Measurements from ENCODE around the gene TENM4.

Gene TENM4

GRCh38 chr11:79482800-79483199 is 42.0 kb upstream of the TENM4 start:
- in situ Hi-C loops (cut with MboI; ENCODE audit: low pct_unique_long_range_greater_than_20kb, low sequenced_read_pairs, unreplicated experiment), result no loop called here
- TF ChIP-seq, protein P1, sequence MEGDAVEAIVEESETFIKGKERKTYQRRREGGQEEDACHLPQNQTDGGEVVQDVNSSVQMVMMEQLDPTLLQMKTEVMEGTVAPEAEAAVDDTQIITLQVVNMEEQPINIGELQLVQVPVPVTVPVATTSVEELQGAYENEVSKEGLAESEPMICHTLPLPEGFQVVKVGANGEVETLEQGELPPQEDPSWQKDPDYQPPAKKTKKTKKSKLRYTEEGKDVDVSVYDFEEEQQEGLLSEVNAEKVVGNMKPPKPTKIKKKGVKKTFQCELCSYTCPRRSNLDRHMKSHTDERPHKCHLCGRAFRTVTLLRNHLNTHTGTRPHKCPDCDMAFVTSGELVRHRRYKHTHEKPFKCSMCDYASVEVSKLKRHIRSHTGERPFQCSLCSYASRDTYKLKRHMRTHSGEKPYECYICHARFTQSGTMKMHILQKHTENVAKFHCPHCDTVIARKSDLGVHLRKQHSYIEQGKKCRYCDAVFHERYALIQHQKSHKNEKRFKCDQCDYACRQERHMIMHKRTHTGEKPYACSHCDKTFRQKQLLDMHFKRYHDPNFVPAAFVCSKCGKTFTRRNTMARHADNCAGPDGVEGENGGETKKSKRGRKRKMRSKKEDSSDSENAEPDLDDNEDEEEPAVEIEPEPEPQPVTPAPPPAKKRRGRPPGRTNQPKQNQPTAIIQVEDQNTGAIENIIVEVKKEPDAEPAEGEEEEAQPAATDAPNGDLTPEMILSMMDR (IDR thresholded peaks at IDR 0.05; ENCODE audit: extremely low read depth, insufficient read depth, missing control alignments), result no peak
- peak; percentile 71 for DNase-seq (ENCODE audit: low spot score)

- TF ChIP-seq, protein P1 (IDR thresholded peaks at IDR 0.05; ENCODE audit: extremely low read depth, insufficient read depth, missing control alignments), result no peak
- DNase-seq (ENCODE audit: low spot score), result no peak
- in situ Hi-C loops (cut with MboI; ENCODE audit: low pct_unique_long_range_greater_than_20kb, low sequenced_read_pairs, unreplicated experiment), result no loop called here
Measured at GRCh38 chr11:79481795-79482194, 41.0 kb upstream of the TENM4 start.

DNA sequence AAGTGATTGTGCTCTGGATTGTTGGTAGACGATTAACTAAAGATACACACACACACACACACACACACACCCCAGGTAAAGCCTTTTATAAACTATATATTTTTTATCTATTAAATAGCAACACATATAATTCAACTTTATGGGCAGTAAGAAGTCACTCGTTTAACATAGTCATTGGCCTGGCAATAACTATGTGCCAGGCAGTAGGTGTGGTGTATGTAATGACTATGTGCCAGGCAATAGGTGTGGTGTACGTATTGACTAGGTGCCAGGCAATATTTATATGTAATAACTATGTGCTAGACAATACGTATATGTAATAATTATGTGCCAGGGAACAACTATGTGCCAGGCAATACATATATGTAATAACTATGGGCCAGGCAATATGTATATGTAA is 40.0 kb upstream of the TENM4 start:
- in situ Hi-C loops (cut with MboI; ENCODE audit: low pct_unique_long_range_greater_than_20kb, low sequenced_read_pairs, unreplicated experiment), result no loop called here
- TF ChIP-seq, protein P1 (IDR thresholded peaks at IDR 0.05; ENCODE audit: extremely low read depth, insufficient read depth, missing control alignments), result no peak
- no peak for DNase-seq (ENCODE audit: low spot score)

- DNase-seq (ENCODE audit: low spot score), result no peak
- TF ChIP-seq, protein P1 (IDR thresholded peaks at IDR 0.05; ENCODE audit: extremely low read depth, insufficient read depth, missing control alignments), result no peak
- in situ Hi-C loops (cut with MboI; ENCODE audit: low pct_unique_long_range_greater_than_20kb, low sequenced_read_pairs, unreplicated experiment), result no loop called here
Measured at GRCh38 chr11:79472819-79473529, 32.1 kb upstream of the TENM4 start.

DNA sequence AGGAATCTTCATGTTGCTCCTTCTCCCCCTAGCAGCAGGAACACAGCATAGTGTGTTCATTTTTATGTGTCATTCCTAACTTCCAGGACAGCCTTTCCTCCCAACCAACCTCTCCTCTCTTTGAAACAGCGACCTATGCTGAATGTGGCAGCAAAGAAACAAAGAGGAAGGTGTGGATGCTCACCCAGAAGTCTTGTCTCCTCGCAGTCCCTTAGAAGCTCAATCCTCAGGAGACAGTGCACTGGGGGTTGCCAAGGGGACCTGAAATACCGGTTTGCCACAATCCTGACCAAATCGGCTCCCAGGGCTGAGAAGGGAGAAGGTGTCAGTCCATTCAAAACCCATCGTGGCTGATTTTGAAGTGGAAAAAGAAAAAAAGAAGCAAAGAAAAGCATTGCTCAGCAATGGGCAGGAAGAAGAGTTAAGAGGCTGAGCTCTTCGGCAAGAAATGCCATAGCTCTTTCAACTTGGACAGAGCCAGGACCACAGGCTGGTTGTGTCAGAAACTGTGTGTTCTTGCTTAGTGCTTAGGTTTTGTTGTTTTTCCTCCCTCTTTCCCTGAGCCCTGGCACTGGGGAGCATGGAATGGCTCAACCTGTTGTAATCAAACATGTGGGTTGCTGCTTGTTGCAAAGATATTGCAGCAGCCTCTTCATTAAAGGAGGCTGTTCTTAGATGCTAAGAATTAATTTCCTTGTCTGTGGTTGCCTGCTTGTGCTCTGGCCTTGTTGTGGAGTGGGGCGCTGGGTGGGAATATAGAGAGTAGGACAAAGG is 30.4 kb upstream of the TENM4 start:
- in situ Hi-C loops (cut with MboI; ENCODE audit: low pct_unique_long_range_greater_than_20kb, low sequenced_read_pairs, unreplicated experiment), result no loop called here
- TF ChIP-seq, protein P1 (IDR thresholded peaks at IDR 0.05; ENCODE audit: extremely low read depth, insufficient read depth, missing control alignments), result no peak
- no peak for DNase-seq (ENCODE audit: low spot score)

DNA sequence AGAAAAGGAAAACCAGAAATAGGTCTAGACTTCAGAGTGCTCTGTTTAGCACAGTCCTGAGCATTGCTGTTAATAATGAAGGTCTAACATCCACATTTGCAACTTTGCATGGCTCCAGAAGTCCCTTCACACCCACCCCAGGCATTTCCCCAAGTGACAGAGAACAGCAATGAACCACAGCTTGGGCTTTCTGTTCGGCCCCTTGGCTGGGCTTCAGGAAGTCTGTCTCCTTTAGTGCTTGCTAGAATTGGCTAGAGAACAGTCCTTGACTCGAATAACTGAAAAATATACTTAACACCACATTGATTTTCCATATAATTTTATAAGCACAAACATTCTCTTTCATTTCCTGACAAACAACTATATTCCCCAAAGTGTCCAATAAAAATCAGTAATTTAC is 29.3 kb upstream of the TENM4 start:
- no peak for DNase-seq (ENCODE audit: low spot score)
- in situ Hi-C loops (cut with MboI; ENCODE audit: low pct_unique_long_range_greater_than_20kb, low sequenced_read_pairs, unreplicated experiment), result no loop called here
- TF ChIP-seq, protein P1 (IDR thresholded peaks at IDR 0.05; ENCODE audit: extremely low read depth, insufficient read depth, missing control alignments), result no peak
